DLD1 (cell line): ENCODE data around the gene INTS11.

Source experiments
- in situ Hi-C: cut with HindIII; loops from 2 replicates; pipeline ENCODE4 v1.10.0; 2017; ENCODE audit warnings: low sequenced_read_pairs

INTS11 gene

GRCh38 chr1:1345384-1345783 lies 20.9 kb upstream of the INTS11 start:
- in situ Hi-C loops = no loop called here

GRCh38 chr1:1344655-1345361 lies 20.3 kb upstream of the INTS11 start:
- in situ Hi-C loops = no loop called here

GRCh38 chr1:1343811-1344421 lies 19.5 kb upstream of the INTS11 start:
- in situ Hi-C loops = no loop called here

- in situ Hi-C loops = no loop called here
Measured at GRCh38 chr1:1342584-1343115, 18.2 kb upstream of the INTS11 start.

GRCh38 chr1:1342061-1342562 lies 17.7 kb upstream of the INTS11 start:
- in situ Hi-C loops = no loop called here

GRCh38 chr1:1341549-1342021 lies 17.1 kb upstream of the INTS11 start:
- in situ Hi-C loops = no loop called here

- in situ Hi-C loops = no loop called here
Measured at GRCh38 chr1:1340791-1341548, 16.5 kb upstream of the INTS11 start.

- in situ Hi-C loops = no loop called here
Measured at GRCh38 chr1:1340185-1340584, 15.7 kb upstream of the INTS11 start.

GRCh38 chr1:1338278-1338677 lies 13.8 kb upstream of the INTS11 start:
- in situ Hi-C loops = no loop called here

GRCh38 chr1:1337793-1338147 lies 13.3 kb upstream of the INTS11 start:
- in situ Hi-C loops = no loop called here

GRCh38 chr1:1336931-1337792 lies 12.7 kb upstream of the INTS11 start:
- in situ Hi-C loops = no loop called here

- in situ Hi-C loops = no loop called here
Measured at GRCh38 chr1:1336446-1336845, 12.0 kb upstream of the INTS11 start.

- in situ Hi-C loops = no loop called here
Measured at GRCh38 chr1:1335792-1336248, 11.4 kb upstream of the INTS11 start.

- in situ Hi-C loops = no loop called here
Measured at GRCh38 chr1:1335283-1335682, 10.8 kb upstream of the INTS11 start.

GRCh38 chr1:1334835-1335234 lies 10.4 kb upstream of the INTS11 start:
- in situ Hi-C loops = no loop called here

GRCh38 chr1:1333551-1334241 lies 9.2 kb upstream of the INTS11 start:
- in situ Hi-C loops = no loop called here

- in situ Hi-C loops = no loop called here
Measured at GRCh38 chr1:1332774-1333480, 8.5 kb upstream of the INTS11 start.

- in situ Hi-C loops = no loop called here
Measured at GRCh38 chr1:1332031-1332755, 7.7 kb upstream of the INTS11 start.
